ENCODE data around the gene OR4A47.
"Not testable (repeated sequence)": the region's sequence is repeated elsewhere in the genome, so short reads cannot be mapped to it uniquely, and the experiment has no call there.

OR4A47 gene

GRCh38 chr11:48488493-48488892, at the start of gene OR4A47:
Gene OR4A47 (plus strand): TSS chr11:48488793. CDS start chr11:48488793, 0 bp downstream.
- not testable (repeated sequence) for DNase-seq (ENCODE audit: low read depth in 2 of 3, low spot score in 2 of 3)

- DNase-seq (ENCODE audit: low read depth in 2 of 3, low spot score in 2 of 3), result not testable (repeated sequence)
Observed at GRCh38 chr11:48455909-48456308, 32.7 kb upstream of the OR4A47 start.

DNA sequence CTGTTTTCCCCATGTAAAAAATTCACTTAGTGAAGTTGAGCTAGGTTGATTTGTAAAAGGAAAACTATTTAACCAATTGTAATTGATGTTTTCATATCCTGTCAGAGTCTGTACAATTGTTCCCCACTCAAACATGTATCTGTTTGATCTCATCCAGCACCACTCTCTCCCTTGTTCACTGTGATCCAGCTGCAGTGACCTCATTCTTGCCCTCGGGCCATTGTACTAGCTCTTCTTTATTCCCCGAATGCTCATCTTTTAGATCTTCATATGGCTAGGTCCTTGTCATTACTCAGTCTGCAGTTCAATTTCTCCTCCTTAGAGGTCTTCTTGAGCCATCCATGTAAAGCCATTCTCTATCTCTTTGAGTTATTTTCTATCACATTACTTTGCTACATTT, 14.6 kb upstream of the OR4A47 start:
- DNase-seq (ENCODE audit: low read depth in 2 of 3, low spot score in 2 of 3), result not testable (repeated sequence)

DNA sequence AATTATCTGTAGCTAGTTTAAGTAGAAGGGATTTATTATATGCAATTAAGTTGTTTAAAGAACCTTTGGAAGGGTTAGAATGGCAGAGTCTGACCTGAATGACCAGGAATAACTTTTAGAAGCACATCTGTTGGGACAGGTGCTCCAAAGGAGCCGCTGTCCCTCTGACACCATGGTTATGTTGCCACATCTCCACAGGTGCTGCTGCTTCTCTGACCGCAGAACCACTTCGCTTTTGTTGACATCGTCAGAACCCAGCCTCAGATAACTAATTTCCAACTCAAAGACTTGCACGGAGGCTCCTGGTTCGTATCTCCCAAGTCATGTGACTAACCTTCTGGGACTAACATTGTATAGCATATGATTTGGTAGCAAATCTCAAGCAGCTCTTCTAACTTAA, 13.9 kb upstream of the OR4A47 start:
- DNase-seq (ENCODE audit: low read depth in 2 of 3, low spot score in 2 of 3), result not testable (repeated sequence)

DNA sequence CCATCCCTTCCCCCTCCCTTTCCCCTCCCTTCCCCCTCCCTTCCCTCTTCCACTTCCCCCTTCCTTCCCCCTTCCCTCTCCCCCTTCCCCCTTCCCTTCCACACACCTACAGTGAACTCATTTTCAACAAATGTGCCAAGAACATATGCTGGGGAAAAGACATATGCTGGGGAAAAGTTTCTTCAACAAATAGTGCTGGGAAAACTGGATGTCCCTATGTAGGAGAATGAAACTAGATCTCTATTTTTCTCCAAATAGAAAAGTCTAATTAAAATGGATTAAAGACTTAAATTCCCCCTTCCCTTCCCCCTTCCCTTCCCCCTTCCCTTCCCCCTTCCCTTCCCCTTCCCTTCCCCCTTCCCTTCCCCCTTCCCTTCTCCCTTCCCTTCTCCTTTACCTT, 17.6 kb downstream of the OR4A47 start:
- DNase-seq (ENCODE audit: low read depth in 2 of 3, low spot score in 2 of 3), result not testable (repeated sequence)

DNA sequence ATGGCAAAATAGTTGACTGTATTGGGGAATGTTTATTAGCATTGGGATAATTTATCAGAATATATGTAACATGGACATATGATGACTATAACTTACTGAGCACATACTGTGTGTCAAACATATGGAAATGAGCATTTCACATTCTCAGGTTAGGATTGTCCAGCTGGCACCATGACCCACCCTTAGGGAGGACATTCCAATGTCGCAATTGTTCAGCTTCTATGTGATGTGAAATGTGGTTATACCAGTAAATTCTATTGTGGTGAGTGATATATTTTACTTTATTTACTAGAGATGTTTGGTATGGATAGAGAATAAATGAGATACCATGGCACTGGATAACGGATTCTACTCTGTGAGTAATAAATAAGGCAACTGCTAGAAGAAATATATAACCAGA, 50.4 kb downstream of the OR4A47 start:
- DNase-seq (ENCODE audit: low read depth in 2 of 3, low spot score in 2 of 3), result no peak
